ENCODE results near the gene MLPH. TPM values are rescaled to one million over a fixed set of nuclear protein-coding genes. Genes with fewer than 3 reads are reported as not detected.

The MLPH gene
- total and polyA plus RNA-seq, 9 of the 15 experiments (the other 6 are each of a cell fraction or from before 2014, with no cell fraction given), result 0.22 TPM; not detected in 8

- H3K9me1 ChIP-seq (ENCODE audit: control insufficient read depth, insufficient read depth, low read length), result no peaks in the 10 kb centered on the region
- in situ Hi-C loops (cut with MboI) (no loop called here), intact Hi-C loops (cut with micrococcal nuclease) (no loop called here)
- no peak overlapping the region for H3K4me2 ChIP-seq (ENCODE audit: insufficient read depth, low read length)
- H3K4me3 ChIP-seq, result no peak overlapping the region
- peaks cover 6% of the 10 kb centered on the region; the same call in 1 of the 2 replicates for H4K20me1 ChIP-seq (replicated peaks; ENCODE audit: control insufficient read depth, insufficient read depth, low read length)
- ATAC-seq (no peak), FAIRE-seq (no peak), DNase-seq (ENCODE audit: extremely low read depth in 1 of 4, low spot score in 3 of 4) (no peak)
- POLR2A ChIA-PET, result no interaction called here
- no peaks in the 10 kb centered on the region for H3K79me2 ChIP-seq (ENCODE audit: control insufficient read depth, insufficient read depth, low read length)
- CTCF ChIA-PET (ENCODE audit: low intra/inter-chr PET ratio), result no interaction called here
- H3K27me3 ChIP-seq (ENCODE audit: control insufficient read depth in 2 of 2, insufficient read depth in 2 of 2, low read length in 2 of 2), result peaks cover 13 to 61% of the 10 kb centered on the region in 2 experiments; a peak in 3 of 5 replicates
- no peak overlapping the region for H3K9ac ChIP-seq (ENCODE audit: insufficient read depth in 1 of 2, low read depth in 2 of 2, low read length in 2 of 2)
- H3K27ac ChIP-seq (ENCODE audit: extremely low read depth, low read depth, low read length), result no peak overlapping the region
- H3K9me3 ChIP-seq (replicated peaks; ENCODE audit: control insufficient read depth, insufficient read depth, low read depth, low read length), result no peaks in the 10 kb centered on the region
- peaks cover 0 to 4% of the 10 kb centered on the region in 2 experiments; a peak in 1 of 5 replicates for H3K4me1 ChIP-seq (replicated peaks in 1 of 2; ENCODE audit: control insufficient read depth in 2 of 2, insufficient read depth in 2 of 2, low read length in 2 of 2)
- 1% methylated on average over 9 of the region's 10 CpGs for WGBS (ENCODE audit: insufficient coverage, low coverage, missing lambda C conversion rate)
- BruUV-seq (replicated peaks), result no TSS peak
- no peaks in the 10 kb centered on the region for H3K36me3 ChIP-seq (ENCODE audit: control insufficient read depth, insufficient read depth, low read length)
- no peak overlapping the region for H2AFZ ChIP-seq (ENCODE audit: low read depth, low read length)
- no peak for TF ChIP-seq SMAD4 (CRISPR knock-in tag; conservative IDR thresholded peaks at IDR 0.05)
- no peak for TF ChIP-seq ZBTB8A (IDR thresholded peaks at IDR 0.05; ENCODE audit: partially characterized antibody)
- no peak for TF ChIP-seq MTA1 (IDR thresholded peaks at IDR 0.05; ENCODE audit: borderline replicate concordance)
- no peak for TF ChIP-seq BRF1 (IDR thresholded peaks at IDR 0.05; ENCODE audit: borderline replicate concordance, extremely low read depth, insufficient read length)
- TF ChIP-seq ZNF830 (CRISPR knock-in tag; IDR thresholded peaks at IDR 0.05), result no peak
- TF ChIP-seq, protein P1, sequence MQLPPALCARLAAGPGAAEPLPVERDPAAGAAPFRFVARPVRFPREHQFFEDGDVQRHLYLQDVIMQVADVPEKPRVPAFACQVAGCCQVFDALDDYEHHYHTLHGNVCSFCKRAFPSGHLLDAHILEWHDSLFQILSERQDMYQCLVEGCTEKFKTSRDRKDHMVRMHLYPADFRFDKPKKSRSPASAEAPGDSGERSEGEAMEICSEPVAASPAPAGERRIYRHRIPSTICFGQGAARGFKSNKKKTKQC (CRISPR knock-in tag; IDR thresholded peaks at IDR 0.05), result no peak
- no peak for TF ChIP-seq XRCC4 (IDR thresholded peaks at IDR 0.05; ENCODE audit: extremely low read depth, insufficient read depth, insufficient read length)
- TF ChIP-seq KAT2B (IDR thresholded peaks at IDR 0.05; ENCODE audit: low read depth, low read length), result no peak
- no peak for TF ChIP-seq RFX5 (IDR thresholded peaks at IDR 0.05; ENCODE audit: low read depth, low read length)
- TF ChIP-seq, protein P2, sequence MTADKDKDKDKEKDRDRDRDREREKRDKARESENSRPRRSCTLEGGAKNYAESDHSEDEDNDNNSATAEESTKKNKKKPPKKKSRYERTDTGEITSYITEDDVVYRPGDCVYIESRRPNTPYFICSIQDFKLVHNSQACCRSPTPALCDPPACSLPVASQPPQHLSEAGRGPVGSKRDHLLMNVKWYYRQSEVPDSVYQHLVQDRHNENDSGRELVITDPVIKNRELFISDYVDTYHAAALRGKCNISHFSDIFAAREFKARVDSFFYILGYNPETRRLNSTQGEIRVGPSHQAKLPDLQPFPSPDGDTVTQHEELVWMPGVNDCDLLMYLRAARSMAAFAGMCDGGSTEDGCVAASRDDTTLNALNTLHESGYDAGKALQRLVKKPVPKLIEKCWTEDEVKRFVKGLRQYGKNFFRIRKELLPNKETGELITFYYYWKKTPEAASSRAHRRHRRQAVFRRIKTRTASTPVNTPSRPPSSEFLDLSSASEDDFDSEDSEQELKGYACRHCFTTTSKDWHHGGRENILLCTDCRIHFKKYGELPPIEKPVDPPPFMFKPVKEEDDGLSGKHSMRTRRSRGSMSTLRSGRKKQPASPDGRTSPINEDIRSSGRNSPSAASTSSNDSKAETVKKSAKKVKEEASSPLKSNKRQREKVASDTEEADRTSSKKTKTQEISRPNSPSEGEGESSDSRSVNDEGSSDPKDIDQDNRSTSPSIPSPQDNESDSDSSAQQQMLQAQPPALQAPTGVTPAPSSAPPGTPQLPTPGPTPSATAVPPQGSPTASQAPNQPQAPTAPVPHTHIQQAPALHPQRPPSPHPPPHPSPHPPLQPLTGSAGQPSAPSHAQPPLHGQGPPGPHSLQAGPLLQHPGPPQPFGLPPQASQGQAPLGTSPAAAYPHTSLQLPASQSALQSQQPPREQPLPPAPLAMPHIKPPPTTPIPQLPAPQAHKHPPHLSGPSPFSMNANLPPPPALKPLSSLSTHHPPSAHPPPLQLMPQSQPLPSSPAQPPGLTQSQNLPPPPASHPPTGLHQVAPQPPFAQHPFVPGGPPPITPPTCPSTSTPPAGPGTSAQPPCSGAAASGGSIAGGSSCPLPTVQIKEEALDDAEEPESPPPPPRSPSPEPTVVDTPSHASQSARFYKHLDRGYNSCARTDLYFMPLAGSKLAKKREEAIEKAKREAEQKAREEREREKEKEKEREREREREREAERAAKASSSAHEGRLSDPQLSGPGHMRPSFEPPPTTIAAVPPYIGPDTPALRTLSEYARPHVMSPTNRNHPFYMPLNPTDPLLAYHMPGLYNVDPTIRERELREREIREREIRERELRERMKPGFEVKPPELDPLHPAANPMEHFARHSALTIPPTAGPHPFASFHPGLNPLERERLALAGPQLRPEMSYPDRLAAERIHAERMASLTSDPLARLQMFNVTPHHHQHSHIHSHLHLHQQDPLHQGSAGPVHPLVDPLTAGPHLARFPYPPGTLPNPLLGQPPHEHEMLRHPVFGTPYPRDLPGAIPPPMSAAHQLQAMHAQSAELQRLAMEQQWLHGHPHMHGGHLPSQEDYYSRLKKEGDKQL (CRISPR knock-in tag; IDR thresholded peaks at IDR 0.05; ENCODE audit: borderline replicate concordance), result no peak
- TF ChIP-seq NR0B1 (IDR thresholded peaks at IDR 0.05; ENCODE audit: partially characterized antibody), result no peak
- no peak for TF ChIP-seq RBM14 (IDR thresholded peaks at IDR 0.05; ENCODE audit: borderline replicate concordance, insufficient read depth, low read depth, low read length)
- TF ChIP-seq, protein P3, sequence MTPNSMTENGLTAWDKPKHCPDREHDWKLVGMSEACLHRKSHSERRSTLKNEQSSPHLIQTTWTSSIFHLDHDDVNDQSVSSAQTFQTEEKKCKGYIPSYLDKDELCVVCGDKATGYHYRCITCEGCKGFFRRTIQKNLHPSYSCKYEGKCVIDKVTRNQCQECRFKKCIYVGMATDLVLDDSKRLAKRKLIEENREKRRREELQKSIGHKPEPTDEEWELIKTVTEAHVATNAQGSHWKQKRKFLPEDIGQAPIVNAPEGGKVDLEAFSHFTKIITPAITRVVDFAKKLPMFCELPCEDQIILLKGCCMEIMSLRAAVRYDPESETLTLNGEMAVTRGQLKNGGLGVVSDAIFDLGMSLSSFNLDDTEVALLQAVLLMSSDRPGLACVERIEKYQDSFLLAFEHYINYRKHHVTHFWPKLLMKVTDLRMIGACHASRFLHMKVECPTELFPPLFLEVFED (CRISPR knock-in tag; conservative IDR thresholded peaks at IDR 0.05), result no peak
These were observed 106.0 kb downstream of the MLPH start for GRCh38 chr2:237593036-237593435.

All from K562 (cell line).